Body of pancreas (tissue), 4 donors: ENCODE data around the gene TUT1.

Experiments used
- POLR2A ChIP-seq, 3 donors: fragments of 450-650 bp; IDR thresholded peaks; one replicate each; pipeline ENCODE4 v1.6.1; 2016; ENCODE audit warnings: antibody characterized with exemption in 3 of 3, mild to moderate bottlenecking in 2 of 3
- TF ChIP-seq, protein P1 (sequence below), 7 experiments: fragments of 450-650 bp in 4 of 7; fragments of 200-600 bp in 3 of 7; sonication (generic) in 3 of 7; IDR thresholded peaks; one replicate each; pipeline ENCODE4 v1.5.1; 2016 to 2019; ENCODE audit warnings: antibody characterized with exemption in 7 of 7

DNA sequence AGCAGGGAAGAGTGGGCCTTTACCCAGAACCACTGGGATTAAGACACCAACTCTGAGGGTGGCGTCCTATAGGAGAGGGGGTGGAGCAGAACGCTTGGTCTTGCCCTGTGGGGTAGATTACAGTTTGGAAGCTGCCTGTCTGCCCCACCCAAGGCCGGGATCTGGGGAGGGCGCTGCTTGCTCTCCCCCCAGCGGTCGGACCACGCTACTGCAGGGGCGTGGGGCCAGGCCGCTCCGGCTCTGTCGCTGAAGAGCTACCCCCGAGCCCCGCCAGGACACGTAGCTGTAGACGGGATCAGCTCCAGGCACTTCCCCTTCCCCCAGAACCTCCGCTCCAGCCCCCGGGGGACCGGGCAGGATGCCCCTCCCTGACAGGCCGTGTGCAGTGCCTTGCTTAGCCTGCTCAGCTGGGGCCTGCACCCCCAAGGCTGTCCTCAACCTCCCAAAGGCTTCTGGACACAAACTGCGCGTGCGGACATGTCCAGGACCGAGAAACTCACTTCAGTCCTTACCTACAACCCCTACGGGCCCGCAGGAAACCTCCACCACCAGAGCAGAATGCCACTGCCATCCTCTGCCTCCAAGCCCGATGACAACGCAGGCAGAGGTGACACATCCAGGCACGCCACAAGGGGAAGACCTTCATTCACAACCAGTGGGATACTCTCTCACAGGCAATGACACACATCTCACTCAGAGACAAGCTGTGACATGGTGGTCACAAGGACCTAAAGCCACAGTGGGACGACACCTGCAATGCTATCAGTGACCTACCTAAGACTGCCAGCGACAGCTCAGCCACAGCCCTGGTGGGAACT, 48.4 kb downstream of the TUT1 start:
- TF ChIP-seq, protein P1, sequence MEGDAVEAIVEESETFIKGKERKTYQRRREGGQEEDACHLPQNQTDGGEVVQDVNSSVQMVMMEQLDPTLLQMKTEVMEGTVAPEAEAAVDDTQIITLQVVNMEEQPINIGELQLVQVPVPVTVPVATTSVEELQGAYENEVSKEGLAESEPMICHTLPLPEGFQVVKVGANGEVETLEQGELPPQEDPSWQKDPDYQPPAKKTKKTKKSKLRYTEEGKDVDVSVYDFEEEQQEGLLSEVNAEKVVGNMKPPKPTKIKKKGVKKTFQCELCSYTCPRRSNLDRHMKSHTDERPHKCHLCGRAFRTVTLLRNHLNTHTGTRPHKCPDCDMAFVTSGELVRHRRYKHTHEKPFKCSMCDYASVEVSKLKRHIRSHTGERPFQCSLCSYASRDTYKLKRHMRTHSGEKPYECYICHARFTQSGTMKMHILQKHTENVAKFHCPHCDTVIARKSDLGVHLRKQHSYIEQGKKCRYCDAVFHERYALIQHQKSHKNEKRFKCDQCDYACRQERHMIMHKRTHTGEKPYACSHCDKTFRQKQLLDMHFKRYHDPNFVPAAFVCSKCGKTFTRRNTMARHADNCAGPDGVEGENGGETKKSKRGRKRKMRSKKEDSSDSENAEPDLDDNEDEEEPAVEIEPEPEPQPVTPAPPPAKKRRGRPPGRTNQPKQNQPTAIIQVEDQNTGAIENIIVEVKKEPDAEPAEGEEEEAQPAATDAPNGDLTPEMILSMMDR (IDR thresholded peaks at IDR 0.05) = peak; percentile 84 to 99 (median 95)
- TF ChIP-seq POLR2A (IDR thresholded peaks at IDR 0.05) = peak in 1 of 3 donors; percentile 13
